Right atrium auricular region (tissue), 2 donors: ENCODE results near the gene CASP14. TPM values are rescaled to one million over a fixed set of nuclear protein-coding genes. Genes with fewer than 3 reads are reported as not detected.
A peak's percentile ranks its signal among the peaks of the same experiment; 100 is the strongest.

ENCODE experiments used
- DNase-seq: peaks from one replicate; pipeline ENCODE4 v3.0.0-alpha.2; 2019; ENCODE audit warnings: low spot score
- H3K27ac ChIP-seq, 2 donors: fragments of 200-600 bp; sonication (generic); 1 replicate in 1 of 2; 2 replicates in 1 of 2; pipeline ENCODE4 v1.5.1; 2016 to 2019
- H3K27me3 ChIP-seq, 2 donors: fragments of 200-600 bp; sonication (generic); one replicate each; pipeline versions ENCODE4 v1.5.1 to v1.6.0; 2017 to 2019
- H3K36me3 ChIP-seq: fragments of 200-600 bp; sonication (generic); one replicate; pipeline ENCODE4 v1.5.1; 2016
- H3K4me1 ChIP-seq, 2 donors: fragments of 200-600 bp; sonication (generic); one replicate each; pipeline versions ENCODE4 v1.5.1 to v1.6.0; 2017 to 2019
- H3K4me3 ChIP-seq, 2 donors: fragments of 200-600 bp; sonication (generic); 1 replicate in 1 of 2; 2 replicates in 1 of 2; pipeline ENCODE4 v1.5.1; 2017 to 2019; ENCODE audit warnings: mild to moderate bottlenecking in 1 of 2, moderate library complexity in 1 of 2
- H3K9me3 ChIP-seq, 2 donors: fragments of 200-600 bp; sonication (generic); one replicate each; pipeline ENCODE4 v1.5.1; 2019
- CTCF ChIP-seq, 2 donors: fragments of 200-600 bp; sonication (generic); IDR thresholded peaks; one replicate each; pipeline ENCODE4 v1.5.1; 2019; ENCODE audit warnings: antibody characterized with exemption in 2 of 2
- total RNA-seq, 2 donors: library from RNA; depleted of rRNA; stranded (reverse); fragments of >200 nt; gene quantifications; one replicate each; pipeline ENCODE4 v1.1.0, GENCODE V29; 2016

CASP14 gene
- total RNA-seq, 2 donors from 2014 or later, result not detected

- no peak for DNase-seq
- H3K27ac ChIP-seq, result no peak overlapping the region
- H3K27me3 ChIP-seq, result no peaks in the 10 kb centered on the region
- TF ChIP-seq CTCF (IDR thresholded peaks at IDR 0.05), result no peak
- H3K4me1 ChIP-seq, result peaks cover 0 to 17% of the 10 kb centered on the region in 2 donors
- peaks cover under 1% of the 10 kb centered on the region for H3K36me3 ChIP-seq
- H3K4me3 ChIP-seq, result no peak overlapping the region
- peaks cover 0 to 18% of the 10 kb centered on the region in 2 donors for H3K9me3 ChIP-seq
Observed at GRCh38 chr19:15104411-15104810, 55.1 kb downstream of the CASP14 start.

GRCh38 chr19:15105044-15105443 is 55.8 kb downstream of the CASP14 start:
- Histone ChIP-seq H3K27ac (no peak overlapping the region), H3K4me1 (peaks cover 0 to 17% of the 10 kb centered on the region in 2 donors), H3K27me3 (no peaks in the 10 kb centered on the region), H3K9me3 (peaks cover 0 to 18% of the 10 kb centered on the region in 2 donors), H3K4me3 (no peak overlapping the region), H3K36me3 (peaks cover 7% of the 10 kb centered on the region)
- DNase-seq, result no peak
- no peak for TF ChIP-seq CTCF (IDR thresholded peaks at IDR 0.05)

GRCh38 chr19:15107061-15108010 is 58.1 kb downstream of the CASP14 start, which contains the start of gene SYDE1:
SYDE1 (plus strand) TSS chr19:15107401; CDS start chr19:15107434, 33 bp downstream.
- TF ChIP-seq CTCF (IDR thresholded peaks at IDR 0.05), result no peak
- Histone ChIP-seq H3K27me3 (no peaks in the 10 kb centered on the region), H3K9me3 (peaks cover 0 to 18% of the 10 kb centered on the region in 2 donors), H3K27ac (peak within 1 kb of the TSS; percentile 93 to 98), H3K36me3 (peaks cover 26% of the 10 kb centered on the region), H3K4me1 (peaks cover 0 to 17% of the 10 kb centered on the region in 2 donors), H3K4me3 (peak within 1 kb of the TSS; percentile 94 to 100)
- peak; percentile 61 for DNase-seq

Other genes starting within 250 kb of the CASP14 start
- gene OR7A5, start 214.3 kb upstream of the CASP14 start, total RNA-seq, result not detected
- gene OR7C1, start 214.3 kb upstream of the CASP14 start, total RNA-seq, result not detected
- not detected for gene OR7A10, start 200.6 kb upstream of the CASP14 start, total RNA-seq
- not detected for gene OR7A17, start 163.3 kb upstream of the CASP14 start, total RNA-seq
- gene OR7C2, start 108.0 kb upstream of the CASP14 start, total RNA-seq, result not detected
- not detected for gene SLC1A6, start 69.6 kb upstream of the CASP14 start, total RNA-seq
- gene OR1I1, start 32.7 kb downstream of the CASP14 start, total RNA-seq, result not detected
- 10 to 100 TPM; 17.3 to 28.9 TPM for gene SYDE1, start 57.9 kb downstream of the CASP14 start, total RNA-seq
- 10 to 100 TPM; 16.8 to 34.2 TPM for gene NOTCH3, start 151.5 kb downstream of the CASP14 start, total RNA-seq
- gene EPHX3, start 183.0 kb downstream of the CASP14 start, total RNA-seq, result under 1 TPM; 0.52 to 0.63 TPM